Thyroid gland (tissue), 4 donors: ENCODE measurements around the gene WNT3.

ENCODE experiments used
- CTCF ChIP-seq, 6 experiments: fragments of 200-600 bp in 3 of 6; fragments of 450-650 bp in 3 of 6; sonication (generic) in 3 of 6; IDR thresholded peaks; one replicate each; pipeline ENCODE4 v1.5.1; 2016 to 2019; ENCODE audit warnings: antibody characterized with exemption in 6 of 6, mild to moderate bottlenecking in 2 of 6, inconsistent platforms in 1 of 6, moderate library complexity in 1 of 6
- POLR2A ChIP-seq, 2 donors: fragments of 450-650 bp; IDR thresholded peaks; one replicate each; pipeline ENCODE4 v1.6.1; 2017; ENCODE audit warnings: antibody characterized with exemption in 2 of 2, mild to moderate bottlenecking in 2 of 2, moderate library complexity in 1 of 2

GRCh38 chr17:46764000-46764708 is 54.3 kb downstream of the WNT3 start:
- TF ChIP-seq CTCF (IDR thresholded peaks at IDR 0.05) (no peak), POLR2A (IDR thresholded peaks at IDR 0.05) (no peak)
